A549 (cell line): ENCODE results near the gene CYB561D2.

Experiments
- BHLHE40 ChIP-seq: IDR thresholded peaks from 2 replicates; pipeline ENCODE4 v1.6.1; 2012; ENCODE audit warnings: low read depth, low read length, inconsistent platforms
- CEBPB ChIP-seq, 2 experiments: fragments of >200 bp in 1 of 2; sonication (Bioruptor Twin) in 1 of 2; formaldehyde crosslinking in 1 of 2; IDR thresholded peaks; 2 replicates each; pipeline ENCODE4 v1.6.1; 2012 to 2016
- CHD2 ChIP-seq: fragments of 150-350 bp; IDR thresholded peaks from 2 replicates; pipeline ENCODE4 v1.6.1; 2014; ENCODE audit warnings: low read length; ENCODE audit not compliant: partially characterized antibody
- EHMT2 ChIP-seq: fragments of 200-600 bp; sonication (generic); IDR thresholded peaks from 2 replicates; pipeline ENCODE4 v1.6.1; 2016; ENCODE audit warnings: antibody characterized with exemption, low read depth, mild to moderate bottlenecking, moderate library complexity
- EP300 ChIP-seq, 2 experiments: fragments of >200 bp; sonication (Bioruptor Twin); formaldehyde crosslinking; IDR thresholded peaks; 2 replicates in 1 of 2; 3 replicates in 1 of 2; pipeline ENCODE4 v1.6.1; 2016 to 2017
- JUNB ChIP-seq: fragments of >200 bp; sonication (Bioruptor Twin); formaldehyde crosslinking; IDR thresholded peaks from 2 replicates; pipeline ENCODE4 v1.6.1; 2016
- KDM1A ChIP-seq: fragments of 200-600 bp; sonication (generic); IDR thresholded peaks from 2 replicates; pipeline ENCODE4 v1.6.1; 2016; ENCODE audit warnings: low read depth, mild to moderate bottlenecking
- MAFK ChIP-seq: fragments of 450-650 bp; IDR thresholded peaks from 2 replicates; pipeline ENCODE4 v1.6.1; 2014; ENCODE audit not compliant: partially characterized antibody
- RAD21 ChIP-seq, 2 experiments: fragments of >200 bp in 1 of 2; sonication (Bioruptor Twin) in 1 of 2; formaldehyde crosslinking in 1 of 2; IDR thresholded peaks in 1 of 2; conservative IDR thresholded peaks in 1 of 2; 2 replicates in 1 of 2; 3 replicates in 1 of 2; pipeline ENCODE4 v1.6.1; 2012 to 2018; ENCODE audit warnings: inconsistent platforms in 1 of 2
- RFX5 ChIP-seq: fragments of 450-650 bp; IDR thresholded peaks from 2 replicates; pipeline ENCODE4 v1.7.1; 2014; ENCODE audit warnings: antibody characterized with exemption, mild to moderate bottlenecking, moderate library complexity
- TF ChIP-seq, protein P1 (sequence below): fragments of >200 bp; sonication (Bioruptor Twin); formaldehyde crosslinking; IDR thresholded peaks from 3 replicates; pipeline ENCODE4 v1.5.1; 2016
- TF ChIP-seq, protein P2 (sequence below): IDR thresholded peaks from 2 replicates; pipeline ENCODE4 v1.6.1; 2012
- TF ChIP-seq, protein P3 (sequence below): fragments of 150-350 bp; IDR thresholded peaks from 2 replicates; pipeline ENCODE4 v1.6.1; 2014; ENCODE audit warnings: low read depth, mild to moderate bottlenecking, low read length

DNA sequence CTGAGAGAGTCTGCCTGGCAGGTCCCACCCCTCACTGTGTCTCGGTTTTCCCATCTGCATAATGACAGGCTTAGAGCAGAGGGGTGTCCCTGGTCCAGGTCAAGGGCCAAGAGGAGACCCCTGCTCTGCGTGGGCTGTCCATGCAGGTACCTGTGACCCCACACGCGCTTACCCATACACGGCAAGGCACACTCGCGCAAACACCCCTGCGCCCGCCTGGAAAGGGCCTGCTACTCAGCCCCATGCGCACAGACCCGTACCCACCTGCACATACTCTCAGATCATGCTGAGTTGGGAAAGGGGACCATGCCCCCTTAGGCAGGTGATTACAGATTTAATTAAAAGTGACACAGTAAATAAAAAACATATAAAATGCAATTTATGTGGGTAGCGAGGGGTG is 32.1 kb downstream of the CYB561D2 start:
- TF ChIP-seq, protein P1, sequence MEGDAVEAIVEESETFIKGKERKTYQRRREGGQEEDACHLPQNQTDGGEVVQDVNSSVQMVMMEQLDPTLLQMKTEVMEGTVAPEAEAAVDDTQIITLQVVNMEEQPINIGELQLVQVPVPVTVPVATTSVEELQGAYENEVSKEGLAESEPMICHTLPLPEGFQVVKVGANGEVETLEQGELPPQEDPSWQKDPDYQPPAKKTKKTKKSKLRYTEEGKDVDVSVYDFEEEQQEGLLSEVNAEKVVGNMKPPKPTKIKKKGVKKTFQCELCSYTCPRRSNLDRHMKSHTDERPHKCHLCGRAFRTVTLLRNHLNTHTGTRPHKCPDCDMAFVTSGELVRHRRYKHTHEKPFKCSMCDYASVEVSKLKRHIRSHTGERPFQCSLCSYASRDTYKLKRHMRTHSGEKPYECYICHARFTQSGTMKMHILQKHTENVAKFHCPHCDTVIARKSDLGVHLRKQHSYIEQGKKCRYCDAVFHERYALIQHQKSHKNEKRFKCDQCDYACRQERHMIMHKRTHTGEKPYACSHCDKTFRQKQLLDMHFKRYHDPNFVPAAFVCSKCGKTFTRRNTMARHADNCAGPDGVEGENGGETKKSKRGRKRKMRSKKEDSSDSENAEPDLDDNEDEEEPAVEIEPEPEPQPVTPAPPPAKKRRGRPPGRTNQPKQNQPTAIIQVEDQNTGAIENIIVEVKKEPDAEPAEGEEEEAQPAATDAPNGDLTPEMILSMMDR, result no peak
- no peak for TF ChIP-seq CHD2
- TF ChIP-seq EP300 (IDR thresholded peaks at IDR 0.05), result no peak
- TF ChIP-seq, protein P2, sequence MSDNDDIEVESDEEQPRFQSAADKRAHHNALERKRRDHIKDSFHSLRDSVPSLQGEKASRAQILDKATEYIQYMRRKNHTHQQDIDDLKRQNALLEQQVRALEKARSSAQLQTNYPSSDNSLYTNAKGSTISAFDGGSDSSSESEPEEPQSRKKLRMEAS, result no peak
- TF ChIP-seq EHMT2, result no peak
- TF ChIP-seq KDM1A, result no peak
- TF ChIP-seq CEBPB (IDR thresholded peaks at IDR 0.05), result no peak
- TF ChIP-seq RAD21 (conservative IDR thresholded peaks at IDR 0.05 in 1 of 2, IDR thresholded peaks at IDR 0.05 in 1 of 2), result no peak
- TF ChIP-seq MAFK, result no peak
- TF ChIP-seq RFX5, result no peak
- TF ChIP-seq, protein P3, sequence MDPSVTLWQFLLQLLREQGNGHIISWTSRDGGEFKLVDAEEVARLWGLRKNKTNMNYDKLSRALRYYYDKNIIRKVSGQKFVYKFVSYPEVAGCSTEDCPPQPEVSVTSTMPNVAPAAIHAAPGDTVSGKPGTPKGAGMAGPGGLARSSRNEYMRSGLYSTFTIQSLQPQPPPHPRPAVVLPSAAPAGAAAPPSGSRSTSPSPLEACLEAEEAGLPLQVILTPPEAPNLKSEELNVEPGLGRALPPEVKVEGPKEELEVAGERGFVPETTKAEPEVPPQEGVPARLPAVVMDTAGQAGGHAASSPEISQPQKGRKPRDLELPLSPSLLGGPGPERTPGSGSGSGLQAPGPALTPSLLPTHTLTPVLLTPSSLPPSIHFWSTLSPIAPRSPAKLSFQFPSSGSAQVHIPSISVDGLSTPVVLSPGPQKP, result no peak
- no peak for TF ChIP-seq JUNB
- TF ChIP-seq BHLHE40, result no peak
